Mesothelial cell of epicardium (in vitro differentiated cells): ENCODE measurements around the gene RPL31. TPM values are rescaled to one million over a fixed set of nuclear protein-coding genes. Genes with fewer than 3 reads are reported as not detected.

Experiments
- DNase-seq, 2 experiments: peaks; one replicate each; pipeline ENCODE4 v3.0.0; 2021; ENCODE audit warnings: low spot score in 2 of 2; ENCODE audit not compliant: unreplicated experiment in 2 of 2
- H3K27ac Mint-ChIP-seq: 2 replicates; pipeline ENCODE4 v1.8.0; 2021; ENCODE audit warnings: mixed read lengths
- H3K27me3 Mint-ChIP-seq: 2 replicates; pipeline ENCODE4 v1.8.0; 2021; ENCODE audit warnings: low read depth, mixed read lengths
- H3K36me3 Mint-ChIP-seq: 2 replicates; pipeline ENCODE4 v1.8.0; 2021; ENCODE audit warnings: mixed read lengths
- H3K4me1 Mint-ChIP-seq: 2 replicates; pipeline ENCODE4 v1.8.0; 2021; ENCODE audit warnings: mixed read lengths
- H3K4me3 Mint-ChIP-seq: 2 replicates; pipeline ENCODE4 v1.8.0; 2021; ENCODE audit warnings: mild to moderate bottlenecking, moderate library complexity, mixed read lengths
- H3K9me3 Mint-ChIP-seq: 2 replicates; pipeline ENCODE4 v1.8.0; 2021; ENCODE audit warnings: mixed read lengths
- total RNA-seq: library from RNA; stranded (reverse); gene quantifications from 3 replicates; pipeline ENCODE4 v1.2.1, GENCODE V29; 2021
- TF ChIP-seq, protein P1 (sequence below): fragments of 200-600 bp; sonication (generic); IDR thresholded peaks from one replicate; pipeline ENCODE4 v1.5.0; 2021; ENCODE audit warnings: antibody characterized with exemption; ENCODE audit not compliant: unreplicated experiment

RPL31 gene
- total RNA-seq, 1 donor from 2014 or later, result 1,845 TPM

DNA sequence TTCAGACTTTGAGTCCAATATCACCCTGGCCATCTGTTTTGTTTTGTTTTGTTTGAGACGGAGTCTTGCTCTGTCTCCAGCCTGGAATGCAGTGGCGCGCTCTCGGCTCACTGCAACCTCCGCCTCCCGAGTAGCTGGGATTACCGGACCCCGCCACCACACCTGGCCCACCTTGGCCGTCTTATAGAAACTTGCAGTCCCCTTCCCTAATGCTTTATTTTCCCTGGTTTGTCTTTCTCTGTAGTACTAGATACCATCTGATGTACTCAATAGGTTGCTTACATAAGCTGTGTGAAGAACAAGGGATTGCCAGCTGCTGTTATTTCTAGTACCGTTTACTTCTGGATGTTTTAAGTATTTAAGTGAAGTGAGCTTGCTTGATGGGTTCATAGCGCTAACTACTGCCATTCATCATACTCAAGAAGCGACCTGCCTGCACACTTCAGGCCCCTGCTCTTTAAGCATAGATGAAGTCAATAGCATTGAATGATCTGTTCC, 1.2 kb downstream of the RPL31 start:
- peaks cover 2% of the 10 kb centered on the region for H3K27me3 Mint-ChIP-seq
- peaks cover 29% of the 10 kb centered on the region for H3K4me1 Mint-ChIP-seq
- no peak for DNase-seq
- H3K4me3 Mint-ChIP-seq, result peak overlapping the region; percentile 96
- H3K36me3 Mint-ChIP-seq, result peaks cover 29% of the 10 kb centered on the region
- peak overlapping the region; percentile 99 for H3K27ac Mint-ChIP-seq
- no peaks in the 10 kb centered on the region for H3K9me3 Mint-ChIP-seq
- TF ChIP-seq, protein P1, sequence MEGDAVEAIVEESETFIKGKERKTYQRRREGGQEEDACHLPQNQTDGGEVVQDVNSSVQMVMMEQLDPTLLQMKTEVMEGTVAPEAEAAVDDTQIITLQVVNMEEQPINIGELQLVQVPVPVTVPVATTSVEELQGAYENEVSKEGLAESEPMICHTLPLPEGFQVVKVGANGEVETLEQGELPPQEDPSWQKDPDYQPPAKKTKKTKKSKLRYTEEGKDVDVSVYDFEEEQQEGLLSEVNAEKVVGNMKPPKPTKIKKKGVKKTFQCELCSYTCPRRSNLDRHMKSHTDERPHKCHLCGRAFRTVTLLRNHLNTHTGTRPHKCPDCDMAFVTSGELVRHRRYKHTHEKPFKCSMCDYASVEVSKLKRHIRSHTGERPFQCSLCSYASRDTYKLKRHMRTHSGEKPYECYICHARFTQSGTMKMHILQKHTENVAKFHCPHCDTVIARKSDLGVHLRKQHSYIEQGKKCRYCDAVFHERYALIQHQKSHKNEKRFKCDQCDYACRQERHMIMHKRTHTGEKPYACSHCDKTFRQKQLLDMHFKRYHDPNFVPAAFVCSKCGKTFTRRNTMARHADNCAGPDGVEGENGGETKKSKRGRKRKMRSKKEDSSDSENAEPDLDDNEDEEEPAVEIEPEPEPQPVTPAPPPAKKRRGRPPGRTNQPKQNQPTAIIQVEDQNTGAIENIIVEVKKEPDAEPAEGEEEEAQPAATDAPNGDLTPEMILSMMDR, result no peak

DNA sequence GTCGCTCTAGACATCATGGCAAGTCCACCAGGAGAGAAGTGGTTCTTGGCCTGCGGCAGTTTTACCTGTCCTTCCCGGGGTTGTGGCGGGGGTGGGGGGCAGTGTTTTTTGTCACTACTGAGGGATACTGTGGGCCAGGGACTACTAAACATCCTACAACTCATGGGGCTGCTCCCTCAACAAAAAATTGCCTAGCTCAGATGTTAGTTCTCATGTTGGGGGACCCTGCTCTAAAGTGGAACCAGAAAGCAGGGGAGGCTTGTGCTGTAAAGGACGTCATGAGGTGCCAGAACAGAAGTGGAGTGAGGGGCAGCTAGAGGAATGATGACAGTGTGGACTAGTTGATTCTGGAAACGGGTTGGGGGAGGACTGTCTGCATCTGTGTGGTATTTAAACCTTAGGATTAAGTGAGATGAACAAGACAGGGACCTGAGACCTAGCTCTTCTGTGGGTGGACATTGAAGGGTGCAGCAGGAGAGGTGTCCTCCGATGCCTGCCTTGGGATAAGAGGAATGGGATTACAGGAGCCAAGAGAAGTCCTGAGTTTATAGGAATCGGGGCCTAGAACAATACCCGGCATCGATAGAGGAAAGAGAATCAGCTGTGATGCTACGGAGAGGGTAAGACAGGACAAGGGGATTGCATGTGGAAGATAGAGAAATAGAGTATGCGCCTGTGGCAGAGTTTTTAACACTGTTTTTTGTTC, 2.7 kb downstream of the RPL31 start:
- Mint-ChIP-seq H3K27ac (peak overlapping the region; percentile 76), H3K4me1 (peaks cover 29% of the 10 kb centered on the region), H3K4me3 (peak overlapping the region; percentile 96), H3K27me3 (peaks cover under 1% of the 10 kb centered on the region), H3K36me3 (peaks cover 33% of the 10 kb centered on the region), H3K9me3 (no peaks in the 10 kb centered on the region)
- no peak for DNase-seq
- TF ChIP-seq, protein P1, result no peak

DNA sequence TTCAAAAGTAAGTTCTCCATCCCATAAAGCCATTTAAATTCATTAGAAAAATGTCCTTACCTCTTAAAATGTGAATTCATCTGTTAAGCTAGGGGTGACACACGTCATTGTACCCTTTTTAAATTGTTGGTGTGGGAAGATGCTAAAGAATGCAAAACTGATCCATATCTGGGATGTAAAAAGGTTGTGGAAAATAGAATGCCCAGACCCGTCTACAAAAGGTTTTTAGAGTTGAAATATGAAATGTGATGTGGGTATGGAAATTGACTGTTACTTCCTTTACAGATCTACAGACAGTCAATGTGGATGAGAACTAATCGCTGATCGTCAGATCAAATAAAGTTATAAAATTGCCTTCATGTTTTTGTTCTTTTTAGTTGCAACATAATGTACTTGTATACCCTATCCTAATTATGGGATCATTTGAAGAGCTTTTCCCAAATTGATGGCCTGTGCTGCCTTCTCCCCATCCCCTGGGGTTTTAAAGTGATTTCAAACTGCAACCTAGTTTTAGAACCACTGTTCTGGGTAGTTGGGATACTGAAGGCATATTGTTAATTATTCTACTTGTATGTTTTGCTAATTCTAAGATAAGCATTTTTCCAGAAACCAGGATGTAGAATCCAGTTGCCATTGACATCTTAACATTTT, 4.1 kb downstream of the RPL31 start:
- DNase-seq, result no peak
- TF ChIP-seq, protein P1, result no peak
- no peaks in the 10 kb centered on the region for H3K9me3 Mint-ChIP-seq
- H3K27me3 Mint-ChIP-seq, result no peaks in the 10 kb centered on the region
- H3K4me3 Mint-ChIP-seq, result no peak overlapping the region
- peaks cover 37% of the 10 kb centered on the region for H3K36me3 Mint-ChIP-seq
- peaks cover 29% of the 10 kb centered on the region for H3K4me1 Mint-ChIP-seq
- H3K27ac Mint-ChIP-seq, result no peak overlapping the region

DNA sequence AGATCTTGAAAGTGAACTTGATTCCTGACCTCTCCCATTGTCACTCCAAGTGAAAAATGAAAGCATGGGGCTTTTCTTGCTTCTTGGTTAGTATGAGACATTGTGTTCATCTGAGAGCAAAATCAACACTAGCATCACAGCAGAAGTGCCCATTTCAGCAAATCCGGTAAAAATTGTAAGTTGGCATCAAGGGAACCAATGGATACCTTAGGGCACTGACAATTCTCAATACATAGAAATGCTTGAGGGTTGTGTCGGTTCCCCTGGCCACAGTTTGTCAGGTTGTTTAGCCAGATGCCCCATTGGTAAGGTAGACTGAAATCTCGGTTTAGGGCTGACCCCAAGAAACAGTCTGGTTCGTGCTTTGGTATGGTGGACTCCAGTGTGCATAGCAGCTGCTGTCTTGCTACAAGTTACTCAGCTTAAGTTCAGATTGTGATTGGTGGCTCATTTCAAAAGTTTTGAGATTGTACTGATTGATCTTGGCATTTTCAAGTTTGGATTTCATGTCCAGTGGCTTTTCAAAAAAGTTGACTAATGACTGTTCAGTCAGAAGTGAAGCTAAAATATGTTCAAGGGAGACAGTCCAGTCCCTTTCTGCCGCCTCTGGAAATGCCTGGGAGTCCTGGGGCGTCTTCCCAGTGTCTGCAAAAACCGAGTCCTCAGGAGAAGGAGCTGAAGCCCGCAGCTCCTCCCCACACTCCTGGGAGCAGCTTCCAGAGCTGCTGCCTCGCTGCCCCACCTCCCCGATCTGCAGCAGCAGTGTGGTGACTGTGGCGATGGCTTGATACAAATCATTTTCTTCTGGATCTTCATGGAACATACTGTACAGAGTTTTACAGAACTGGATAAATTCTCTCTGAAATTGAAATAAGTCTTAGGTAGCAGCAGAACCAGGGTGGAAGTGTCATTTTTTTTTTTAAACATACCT, 5.6 kb downstream of the RPL31 start:
- Mint-ChIP-seq H3K4me1 (peaks cover 23% of the 10 kb centered on the region), H3K4me3 (no peak overlapping the region), H3K36me3 (peaks cover 37% of the 10 kb centered on the region), H3K9me3 (no peaks in the 10 kb centered on the region), H3K27ac (peak overlapping the region; percentile 68), H3K27me3 (no peaks in the 10 kb centered on the region)
- no peak for DNase-seq
- TF ChIP-seq, protein P1, result no peak

DNA sequence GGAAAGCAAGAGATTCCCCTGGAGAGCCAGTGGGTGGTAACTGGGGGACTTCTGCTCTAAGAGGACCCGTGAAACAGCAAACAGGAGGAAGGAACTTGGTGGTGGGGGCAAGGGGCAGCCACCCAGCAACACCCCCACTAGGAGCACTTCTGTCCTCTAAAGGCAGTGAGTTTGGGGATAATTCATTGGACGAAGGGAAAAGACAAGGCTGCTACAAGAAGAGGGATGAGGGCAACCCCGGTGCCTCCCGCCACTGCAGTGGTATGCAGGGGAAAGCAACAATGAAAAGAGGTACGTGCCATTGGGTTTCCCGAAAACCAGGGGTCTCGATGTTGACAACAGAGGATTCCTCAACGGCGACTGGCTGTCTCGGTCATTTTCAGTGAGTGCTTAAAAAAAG, 9.1 kb downstream of the RPL31 start:
- Mint-ChIP-seq H3K9me3 (no peaks in the 10 kb centered on the region), H3K27ac (peak overlapping the region; percentile 75)

More for the DNA sequence above, 9.1 kb downstream of the RPL31 start:
- H3K27me3 Mint-ChIP-seq, result no peaks in the 10 kb centered on the region
- TF ChIP-seq, protein P1, result no peak
- no peak for DNase-seq
- H3K4me1 Mint-ChIP-seq, result no peaks in the 10 kb centered on the region
- no peak overlapping the region for H3K4me3 Mint-ChIP-seq
- peaks cover 28% of the 10 kb centered on the region for H3K36me3 Mint-ChIP-seq
